ENCODE data around the gene ABTB1. TPM values are rescaled to one million over a fixed set of nuclear protein-coding genes. Genes with fewer than 3 reads are reported as not detected.

Gene ABTB1
- total and polyA plus RNA-seq, 9 donors, result 5.5 to 64.4 (median 26.7) TPM

DNA sequence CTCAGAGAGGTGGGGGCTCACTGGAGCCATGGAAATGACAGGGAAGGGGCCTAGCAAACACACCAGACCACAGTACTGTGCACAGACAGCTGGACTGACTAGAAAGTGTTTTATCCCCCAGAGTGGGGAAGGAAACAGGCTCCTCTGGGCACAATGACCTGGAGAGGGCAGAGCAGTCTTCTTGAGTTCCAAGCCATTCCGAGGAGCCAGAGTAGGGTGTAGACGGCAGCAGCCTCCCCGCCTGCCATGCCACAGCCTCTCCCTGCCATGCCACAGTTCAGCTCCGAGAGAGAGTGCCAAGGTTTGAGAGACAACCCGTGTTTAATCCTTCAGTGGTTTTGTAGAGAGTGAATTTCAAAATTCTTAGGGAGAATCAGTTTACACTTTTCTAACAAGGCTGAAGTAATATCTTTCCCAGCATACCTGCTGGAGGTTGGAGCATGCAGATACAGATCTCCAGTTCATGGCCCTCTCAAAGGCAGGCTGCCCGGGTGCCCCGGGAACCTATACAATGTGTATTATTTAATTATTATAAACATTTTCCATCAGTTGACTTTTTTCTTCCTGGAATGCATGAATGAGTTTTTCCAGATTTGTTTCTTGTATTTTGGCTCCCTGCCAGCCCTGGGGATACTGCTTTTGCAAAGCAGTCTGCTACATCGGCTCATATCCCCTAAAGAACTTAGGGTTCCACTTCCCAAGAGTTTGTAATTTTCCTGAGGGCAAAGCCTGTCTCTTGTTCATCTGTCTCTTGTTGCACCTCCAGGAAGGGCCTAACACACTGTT lies 40.5 kb upstream of the ABTB1 start:
- Histone ChIP-seq H3K4me1 (ENCODE audit: insufficient read depth) (peaks cover 12% of the 10 kb centered on the region), H3K27ac (no peak overlapping the region), H3K4me3 (no peak overlapping the region), H3K36me3 (no peaks in the 10 kb centered on the region), H3K27me3 (no peaks in the 10 kb centered on the region), H3K9me3 (no peaks in the 10 kb centered on the region)
- 35 to 55% (median 46%) methylated on average over 8 of the region's 8 CpGs for WGBS, 3 donors
- TF ChIP-seq CTCF (IDR thresholded peaks at IDR 0.05) (no peak), EP300 (IDR thresholded peaks at IDR 0.05) (no peak), POLR2A (IDR thresholded peaks at IDR 0.05) (no peak)
- DNase-seq, result peak in 1 of 5 donors; percentile 9
- intact Hi-C loops (cut with DNase I), result no loop called here

- Histone ChIP-seq H3K4me3 (no peak overlapping the region), H3K4me1 (ENCODE audit: insufficient read depth) (peaks cover 6% of the 10 kb centered on the region), H3K9me3 (no peaks in the 10 kb centered on the region), H3K36me3 (no peaks in the 10 kb centered on the region), H3K27me3 (no peaks in the 10 kb centered on the region), H3K27ac (no peak overlapping the region)
- TF ChIP-seq CTCF (IDR thresholded peaks at IDR 0.05) (no peak), POLR2A (IDR thresholded peaks at IDR 0.05) (no peak), EP300 (IDR thresholded peaks at IDR 0.05) (no peak)
- intact Hi-C loops (cut with DNase I), result no loop called here
- 92 to 96% (median 95%) methylated on average over 12 of the region's 12 CpGs for WGBS, 3 donors
- DNase-seq, result no peak
Measured at GRCh38 chr3:127634653-127635052, 38.1 kb upstream of the ABTB1 start.

GRCh38 chr3:127637546-127637945 lies 35.2 kb upstream of the ABTB1 start:
- H3K4me3 ChIP-seq, result no peak overlapping the region
- H3K27ac ChIP-seq, result no peak overlapping the region
- DNase-seq, result no peak
- TF ChIP-seq POLR2A (IDR thresholded peaks at IDR 0.05) (no peak), EP300 (IDR thresholded peaks at IDR 0.05) (no peak), CTCF (IDR thresholded peaks at IDR 0.05) (no peak)
- WGBS, 3 donors, result 75 to 83% (median 77%) methylated on average over 3 of the region's 3 CpGs
- H3K9me3 ChIP-seq, result no peaks in the 10 kb centered on the region
- no peaks in the 10 kb centered on the region for H3K36me3 ChIP-seq
- intact Hi-C loops (cut with DNase I), result no loop called here
- H3K27me3 ChIP-seq, result no peaks in the 10 kb centered on the region
- no peaks in the 10 kb centered on the region for H3K4me1 ChIP-seq (ENCODE audit: insufficient read depth)

DNA sequence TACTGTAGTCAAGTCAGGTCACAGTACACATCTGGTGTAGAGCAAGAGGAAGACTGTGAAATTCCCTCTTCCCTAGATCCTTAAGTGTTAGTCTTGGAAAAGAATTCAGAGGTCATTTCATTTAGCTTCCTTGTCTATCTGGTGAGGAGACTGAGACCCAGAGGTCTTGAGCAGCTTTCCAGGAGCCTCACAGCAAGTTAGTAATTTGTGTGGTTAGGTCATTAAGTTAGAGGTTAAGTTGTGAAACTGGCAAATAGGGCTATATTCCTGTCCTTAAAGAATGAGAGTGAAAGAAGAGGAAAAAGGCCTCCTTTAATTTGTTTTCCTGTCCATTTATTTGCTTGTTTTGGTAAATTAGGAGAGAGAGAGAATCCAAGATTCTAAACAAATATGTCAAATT lies 34.8 kb upstream of the ABTB1 start:
- H3K27me3 ChIP-seq, result no peaks in the 10 kb centered on the region
- no peak overlapping the region for H3K4me3 ChIP-seq
- no peaks in the 10 kb centered on the region for H3K4me1 ChIP-seq (ENCODE audit: insufficient read depth)
- H3K27ac ChIP-seq, result no peak overlapping the region
- no peaks in the 10 kb centered on the region for H3K36me3 ChIP-seq
- H3K9me3 ChIP-seq, result no peaks in the 10 kb centered on the region
- DNase-seq, result no peak
- TF ChIP-seq CTCF (IDR thresholded peaks at IDR 0.05) (no peak), POLR2A (IDR thresholded peaks at IDR 0.05) (no peak), EP300 (IDR thresholded peaks at IDR 0.05) (no peak)
- intact Hi-C loops (cut with DNase I), result no loop called here

Measured in ovary (tissue), 9 donors.